ENCODE data around the gene TRIM3.

GRCh38 chr11:6414874-6415328, 58.8 kb downstream of the TRIM3 start:
- TF ChIP-seq CTCF (conservative IDR thresholded peaks at IDR 0.05; ENCODE audit: low read depth in 2 of 2) (no peak), EZH2phosphoT487 (IDR thresholded peaks at IDR 0.05; ENCODE audit: unreplicated experiment) (no peak)
